NOMO-1 (cell line): ENCODE measurements around the gene KCNS1.

Source experiments
- DNase-seq, 2 experiments: peaks; one replicate each; lab custom pipeline; 2025; ENCODE audit not compliant: unreplicated experiment in 2 of 2; lab: John Stamatoyannopoulos, UW

The KCNS1 gene

DNA sequence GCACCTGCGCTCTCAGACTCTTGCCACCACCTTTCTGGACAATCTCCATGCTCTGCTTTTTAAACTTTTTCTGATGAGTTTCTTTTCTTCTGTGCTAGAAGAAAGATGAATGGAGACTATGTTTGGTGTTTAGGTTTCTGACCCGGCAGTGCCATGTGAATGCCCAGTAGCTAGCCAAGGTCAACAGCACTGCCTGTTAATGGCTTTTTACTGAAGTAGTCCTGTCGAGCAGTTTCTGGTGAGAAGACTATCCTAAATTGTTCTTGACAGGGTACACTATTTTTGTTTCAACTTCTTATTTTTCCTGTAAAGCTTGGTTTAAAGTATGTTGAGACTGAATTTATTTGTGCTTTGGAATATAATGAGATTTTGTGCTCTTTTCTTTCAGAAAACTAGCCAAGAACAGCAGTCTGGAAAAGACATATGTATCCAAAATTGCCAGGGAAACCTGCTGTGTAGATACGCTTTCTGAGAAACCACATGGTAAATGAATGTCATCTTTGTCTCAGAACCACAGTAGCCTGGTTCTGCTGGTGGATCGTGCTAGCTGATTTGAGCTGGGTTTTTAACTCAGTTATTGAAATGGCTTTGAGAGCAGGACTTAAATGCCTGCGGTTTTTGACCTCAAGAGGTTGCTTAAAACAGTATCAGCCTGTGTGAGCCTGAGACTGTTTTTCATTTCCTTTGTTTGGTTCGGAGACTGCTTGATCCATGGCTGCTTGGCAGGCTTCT, 48.1 kb downstream of the KCNS1 start:
- DNase-seq: peak; percentile 50 to 88

DNA sequence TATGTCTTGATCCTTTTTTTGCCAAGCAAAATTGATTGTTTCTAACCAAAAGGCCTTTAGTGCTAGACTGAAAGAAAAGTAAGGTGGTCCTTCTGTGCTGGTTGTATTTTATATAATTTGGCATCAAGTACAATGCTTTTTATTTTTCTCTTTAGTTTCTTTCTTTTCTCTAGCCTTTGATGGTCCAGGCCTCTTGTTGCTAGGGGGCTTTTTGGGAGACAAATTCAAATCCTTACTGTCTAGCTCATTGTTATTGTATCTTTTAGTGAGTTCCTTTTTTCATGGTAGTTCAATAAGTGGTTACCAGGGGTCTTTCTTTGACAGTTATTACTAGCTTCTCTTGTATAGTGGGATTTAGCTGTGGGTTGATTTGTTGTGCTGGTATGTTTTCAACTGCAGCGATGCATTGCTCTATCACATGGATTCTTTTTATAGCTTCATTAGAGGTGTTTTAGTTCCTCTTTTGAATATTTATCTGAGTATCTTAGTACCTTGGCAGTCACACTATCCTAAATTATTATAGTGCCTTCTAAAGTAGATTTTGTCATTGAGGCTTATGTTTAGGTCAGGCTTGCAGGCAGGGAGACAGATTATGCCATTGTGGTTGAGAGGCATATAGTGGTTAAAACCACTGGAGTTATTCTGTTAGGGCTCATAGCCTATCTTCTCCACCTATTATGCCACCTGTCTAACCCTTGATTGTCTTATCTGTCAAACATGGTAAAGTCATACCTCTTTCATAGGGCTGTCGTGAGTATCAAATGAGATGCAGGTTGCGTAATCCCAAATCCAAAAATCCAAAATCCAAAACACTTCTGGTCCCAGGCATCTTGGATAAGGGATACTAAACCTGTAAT, 49.5 kb downstream of the KCNS1 start:
- peak in 1 of 2 experiments; percentile 60 for DNase-seq

DNA sequence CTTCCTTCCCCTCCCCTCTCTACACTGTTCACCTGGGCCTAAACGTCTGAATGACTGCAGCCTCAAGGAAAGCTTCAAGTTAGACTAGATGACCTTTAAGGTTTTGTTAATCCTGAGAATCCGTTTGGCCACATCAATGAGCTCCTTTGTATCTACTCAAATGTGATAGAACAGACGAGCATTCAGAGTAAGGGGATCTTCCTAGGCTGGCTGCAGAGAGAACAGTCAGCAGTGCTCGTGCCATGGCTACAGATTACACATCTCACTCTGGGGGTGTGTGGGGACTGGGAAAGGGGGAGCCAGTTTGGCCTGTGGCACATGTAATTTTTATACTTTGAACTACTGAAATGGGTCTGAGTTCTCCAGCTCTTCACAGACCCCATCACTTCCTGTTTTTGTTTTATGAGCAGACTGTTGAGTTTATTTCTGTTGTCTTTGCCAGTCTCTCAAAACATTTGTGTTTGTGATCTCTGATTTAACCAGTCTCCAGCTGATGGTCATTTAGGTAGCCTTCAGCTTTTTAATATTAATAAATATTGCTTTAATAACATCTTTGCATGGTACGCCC, 50.9 kb downstream of the KCNS1 start:
- peak in 1 of 2 experiments; percentile 57 for DNase-seq

DNA sequence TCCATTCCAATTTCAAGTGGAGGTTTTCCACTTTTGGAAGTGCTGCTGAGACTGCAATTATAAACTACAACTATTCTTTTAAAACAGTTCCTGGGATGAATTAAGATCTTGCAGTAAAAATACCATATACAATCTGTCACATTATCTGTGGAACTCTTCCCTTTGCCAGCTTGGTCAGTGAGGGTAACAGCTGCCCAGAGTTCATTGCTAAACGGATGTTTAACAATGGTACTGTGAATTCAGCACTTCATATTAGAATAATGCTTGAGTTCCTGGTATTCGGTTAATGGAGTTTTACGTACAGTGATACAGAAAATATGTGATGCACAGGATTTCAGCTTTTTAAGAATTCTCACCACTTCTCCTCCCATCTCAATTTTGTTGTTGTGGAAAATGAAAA, 51.5 kb downstream of the KCNS1 start:
- DNase-seq: no peak

DNA sequence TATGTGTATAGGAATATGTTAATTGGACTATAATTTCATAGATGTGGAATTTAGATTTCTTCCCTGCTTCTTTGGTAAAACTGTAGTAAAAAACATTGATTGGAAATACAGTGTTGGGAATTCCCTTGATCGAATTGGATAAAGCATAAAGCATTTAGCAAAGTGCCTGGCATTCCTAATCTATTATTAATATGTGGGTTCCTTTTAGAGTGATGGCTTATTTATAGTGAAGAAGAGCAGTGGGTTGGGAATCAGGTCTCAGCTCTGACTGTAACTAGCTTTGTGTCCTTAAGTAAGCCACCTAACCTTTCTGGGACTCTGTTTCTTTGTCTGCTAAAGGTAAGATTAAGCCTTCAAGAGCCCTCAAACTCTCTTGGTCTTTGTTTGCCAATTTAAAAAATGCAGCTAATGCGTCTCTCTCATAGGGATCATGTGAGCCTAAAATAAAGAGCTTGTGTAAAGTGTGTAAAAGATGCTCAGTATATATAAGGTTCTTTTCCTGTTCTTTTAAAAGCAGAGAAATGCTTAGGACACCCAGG, 53.3 kb downstream of the KCNS1 start:
- DNase-seq: no peak

DNA sequence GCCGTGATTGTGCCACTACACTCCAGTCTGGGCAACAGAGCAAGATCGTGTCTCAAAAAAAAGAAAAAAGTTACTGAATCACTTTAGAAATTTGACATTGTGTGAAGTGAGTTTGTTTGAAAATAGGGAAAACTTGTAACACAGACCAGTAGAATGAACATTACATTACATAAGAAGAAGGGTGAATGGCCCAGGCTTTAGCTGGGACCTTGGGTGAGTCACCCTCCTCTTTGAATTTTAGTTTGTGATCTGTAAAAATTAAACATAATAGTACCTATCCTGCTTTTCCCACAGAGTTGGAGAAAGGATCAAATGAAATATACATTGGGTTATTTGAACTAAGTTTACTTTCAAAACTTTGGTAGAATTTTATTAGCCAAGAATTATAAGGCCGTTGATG, 56.3 kb downstream of the KCNS1 start:
- no peak for DNase-seq

DNA sequence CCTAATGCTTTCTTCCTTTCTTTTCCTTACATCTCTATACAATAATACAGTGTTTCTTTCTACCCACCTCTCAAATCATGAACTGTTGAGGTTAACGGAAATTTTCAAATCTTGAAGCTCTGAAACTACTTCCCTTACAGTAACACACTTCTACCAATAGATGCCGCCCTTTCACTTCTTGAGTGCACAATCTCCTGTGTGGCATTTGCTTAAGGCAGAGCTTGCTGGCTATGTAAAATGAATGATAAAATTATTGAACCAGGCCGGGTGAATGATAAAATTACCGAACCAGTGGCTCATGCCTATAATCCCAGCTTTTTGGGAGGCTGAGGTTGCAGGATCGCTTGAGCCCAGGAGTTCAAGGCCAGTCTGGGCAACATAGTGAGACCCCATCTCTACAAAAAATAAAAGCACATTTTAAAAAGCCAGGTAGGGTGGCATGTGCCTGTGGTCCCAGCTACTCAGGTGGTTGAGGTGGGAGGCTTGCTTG, 56.8 kb downstream of the KCNS1 start:
- peak; percentile 51 to 82 for DNase-seq

DNA sequence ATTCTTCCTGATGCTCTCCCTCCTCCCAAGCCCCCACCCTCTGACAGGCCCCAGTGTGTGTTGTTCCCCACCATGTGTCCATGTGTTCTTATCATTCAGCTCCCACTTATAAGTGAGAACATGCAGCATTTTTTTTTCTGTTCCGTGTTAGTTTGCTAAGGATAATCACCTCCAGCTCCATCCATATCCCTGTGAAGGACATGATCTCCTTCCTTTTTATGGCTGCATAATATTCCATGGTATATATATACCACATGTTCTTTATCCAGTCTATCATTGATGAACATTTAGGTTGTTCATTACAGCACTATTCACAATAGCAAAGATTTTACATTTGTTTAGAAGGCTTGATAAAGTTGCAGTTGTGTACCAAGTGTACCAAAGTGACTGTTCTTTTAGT, 57.9 kb downstream of the KCNS1 start:
- DNase-seq: no peak
